Left hindlimb (tissue), 1 donor: ENCODE results near the gene CDH26.

Experiments
- DNase-seq: peaks from one replicate; pipeline ENCODE4 v3.0.0-alpha.2; 2018

CDH26 gene

GRCh38 chr20:59987135-59987534 is 28.9 kb downstream of the CDH26 start:
- DNase-seq: no peak

- DNase-seq: no peak
Observed at GRCh38 chr20:59988141-59988540, 29.9 kb downstream of the CDH26 start.

GRCh38 chr20:59992526-59993084 is 34.4 kb downstream of the CDH26 start:
- no peak for DNase-seq

GRCh38 chr20:59993736-59994430 is 35.7 kb downstream of the CDH26 start:
- DNase-seq: no peak

- DNase-seq: peak; percentile 50
Observed at GRCh38 chr20:59994697-59995122, 36.5 kb downstream of the CDH26 start.

GRCh38 chr20:59996108-59996507 is 37.9 kb downstream of the CDH26 start:
- no peak for DNase-seq

GRCh38 chr20:59997896-59998295 is 39.7 kb downstream of the CDH26 start:
- DNase-seq: no peak

- DNase-seq: no peak
Observed at GRCh38 chr20:59999502-59999901, 41.3 kb downstream of the CDH26 start.

- no peak for DNase-seq
Observed at GRCh38 chr20:60000271-60001042, 42.2 kb downstream of the CDH26 start.

GRCh38 chr20:60001108-60001507 is 42.9 kb downstream of the CDH26 start:
- no peak for DNase-seq

- no peak for DNase-seq
Observed at GRCh38 chr20:60003776-60004175, 45.6 kb downstream of the CDH26 start.

GRCh38 chr20:60006261-60006660 is 48.0 kb downstream of the CDH26 start:
- no peak for DNase-seq

GRCh38 chr20:60007464-60007863 is 49.2 kb downstream of the CDH26 start:
- DNase-seq: no peak

- DNase-seq: no peak
Observed at GRCh38 chr20:60008130-60008808, 50.0 kb downstream of the CDH26 start.

GRCh38 chr20:60009318-60009717 is 51.1 kb downstream of the CDH26 start:
- DNase-seq: no peak

- no peak for DNase-seq
Observed at GRCh38 chr20:60009826-60010616, 51.8 kb downstream of the CDH26 start.

- DNase-seq: no peak
Observed at GRCh38 chr20:60010689-60011458, 52.7 kb downstream of the CDH26 start.

- peak; percentile 78 for DNase-seq
Observed at GRCh38 chr20:60011512-60012507, 53.6 kb downstream of the CDH26 start.

GRCh38 chr20:60013296-60014139 is 55.3 kb downstream of the CDH26 start:
- DNase-seq: no peak

GRCh38 chr20:60016406-60016805 is 58.2 kb downstream of the CDH26 start:
- DNase-seq: no peak
